Fibroblast of lung (primary cell): ENCODE data around the gene CAPN2.

Experiments used
- EZH2 ChIP-seq: IDR thresholded peaks from 2 replicates; pipeline ENCODE4 v1.5.1; 2012; ENCODE audit warnings: low read length, control low read depth, mild to moderate bottlenecking; ENCODE audit errors: missing control alignments
- TF ChIP-seq, protein P1 (sequence below), 2 donors: IDR thresholded peaks in 1 of 2; conservative IDR thresholded peaks in 1 of 2; 1 replicate in 1 of 2; 2 replicates in 1 of 2; pipeline ENCODE4 v1.5.1; 2011 to 2012; ENCODE audit warnings: low read length in 2 of 2, control low read depth in 1 of 2, inconsistent platforms in 1 of 2, low read depth in 1 of 2, mild to moderate bottlenecking in 1 of 2

DNA sequence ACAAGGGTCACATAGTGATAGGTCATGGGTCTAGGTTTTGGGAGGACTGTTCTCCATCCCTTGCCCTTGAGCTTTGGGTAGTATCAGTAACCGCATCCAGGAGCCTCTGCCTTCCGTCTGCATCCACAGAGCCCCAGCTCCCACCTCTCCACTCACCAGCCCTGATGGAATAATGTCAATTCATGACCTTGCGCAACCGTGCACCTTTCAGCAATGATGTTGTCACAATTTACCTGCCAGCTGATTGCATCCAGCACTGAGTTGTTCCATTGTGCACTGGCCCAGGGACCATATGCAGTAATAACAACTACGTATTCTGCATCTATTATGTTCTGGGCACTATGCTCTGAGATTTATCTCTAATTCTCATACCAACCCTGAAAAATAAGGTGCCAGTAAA, 48.2 kb upstream of the CAPN2 start:
- no peak for TF ChIP-seq EZH2
- TF ChIP-seq, protein P1, sequence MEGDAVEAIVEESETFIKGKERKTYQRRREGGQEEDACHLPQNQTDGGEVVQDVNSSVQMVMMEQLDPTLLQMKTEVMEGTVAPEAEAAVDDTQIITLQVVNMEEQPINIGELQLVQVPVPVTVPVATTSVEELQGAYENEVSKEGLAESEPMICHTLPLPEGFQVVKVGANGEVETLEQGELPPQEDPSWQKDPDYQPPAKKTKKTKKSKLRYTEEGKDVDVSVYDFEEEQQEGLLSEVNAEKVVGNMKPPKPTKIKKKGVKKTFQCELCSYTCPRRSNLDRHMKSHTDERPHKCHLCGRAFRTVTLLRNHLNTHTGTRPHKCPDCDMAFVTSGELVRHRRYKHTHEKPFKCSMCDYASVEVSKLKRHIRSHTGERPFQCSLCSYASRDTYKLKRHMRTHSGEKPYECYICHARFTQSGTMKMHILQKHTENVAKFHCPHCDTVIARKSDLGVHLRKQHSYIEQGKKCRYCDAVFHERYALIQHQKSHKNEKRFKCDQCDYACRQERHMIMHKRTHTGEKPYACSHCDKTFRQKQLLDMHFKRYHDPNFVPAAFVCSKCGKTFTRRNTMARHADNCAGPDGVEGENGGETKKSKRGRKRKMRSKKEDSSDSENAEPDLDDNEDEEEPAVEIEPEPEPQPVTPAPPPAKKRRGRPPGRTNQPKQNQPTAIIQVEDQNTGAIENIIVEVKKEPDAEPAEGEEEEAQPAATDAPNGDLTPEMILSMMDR (conservative IDR thresholded peaks at IDR 0.05 in 1 of 2, IDR thresholded peaks at IDR 0.05 in 1 of 2; ENCODE audit: low read depth in 1 of 2, low read length in 2 of 2), result no peak
